GM15510 (cell line): ENCODE measurements around the gene ERRFI1.

Experiments
- POLR2A ChIP-seq: IDR thresholded peaks from 3 replicates; pipeline ENCODE4 v1.6.1; 2011; ENCODE audit warnings: borderline replicate concordance; ENCODE audit not compliant: insufficient read length; ENCODE audit errors: extremely low read depth

ERRFI1 gene

GRCh38 chr1:7980984-7981383 lies 45.1 kb downstream of the ERRFI1 start:
- no peak for TF ChIP-seq POLR2A

- TF ChIP-seq POLR2A = no peak
Measured at GRCh38 chr1:7975212-7975865, 50.8 kb downstream of the ERRFI1 start.

- no peak for TF ChIP-seq POLR2A
Measured at GRCh38 chr1:7973086-7973485, 53.0 kb downstream of the ERRFI1 start.

GRCh38 chr1:7972285-7972684 lies 53.8 kb downstream of the ERRFI1 start:
- no peak for TF ChIP-seq POLR2A

- TF ChIP-seq POLR2A = no peak
Measured at GRCh38 chr1:7971024-7971423, 55.1 kb downstream of the ERRFI1 start.

- TF ChIP-seq POLR2A = no peak
Measured at GRCh38 chr1:7970246-7970645, 55.9 kb downstream of the ERRFI1 start.

GRCh38 chr1:7967651-7968050 lies 58.5 kb downstream of the ERRFI1 start:
- no peak for TF ChIP-seq POLR2A

GRCh38 chr1:7967196-7967595 lies 58.9 kb downstream of the ERRFI1 start:
- no peak for TF ChIP-seq POLR2A

GRCh38 chr1:7964476-7964875 lies 61.6 kb downstream of the ERRFI1 start:
- no peak for TF ChIP-seq POLR2A

- TF ChIP-seq POLR2A = no peak
Measured at GRCh38 chr1:7962636-7963377, 63.3 kb downstream of the ERRFI1 start.

- no peak for TF ChIP-seq POLR2A
Measured at GRCh38 chr1:7962014-7962335, 64.1 kb downstream of the ERRFI1 start.
